Measurements from ENCODE around the gene ACSF2.
"Not testable (repeated sequence)": the region's sequence is repeated elsewhere in the genome, so short reads cannot be mapped to it uniquely, and the experiment has no call there.

The ACSF2 gene

DNA sequence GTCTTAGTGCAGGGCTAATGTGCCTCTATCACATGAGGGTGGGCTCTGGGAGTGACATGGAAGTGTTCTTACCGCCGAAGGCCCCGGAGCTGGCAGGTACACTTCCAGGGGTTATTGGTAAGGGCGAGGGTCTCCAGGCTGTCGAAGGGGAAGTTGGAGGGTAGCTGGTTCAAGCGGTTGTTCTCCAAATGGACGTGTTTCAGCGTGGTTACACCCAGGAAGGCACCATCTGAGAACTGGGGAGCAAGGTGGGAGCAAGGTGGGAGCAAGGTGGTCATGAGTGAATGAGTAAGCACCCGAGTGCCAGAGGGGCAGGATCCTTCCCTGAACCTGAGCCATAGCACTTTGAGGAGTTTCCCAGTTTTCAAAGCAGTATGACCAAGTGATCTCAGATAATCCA is 39.6 kb downstream of the ACSF2 start:
- DNase-seq = no peak

DNA sequence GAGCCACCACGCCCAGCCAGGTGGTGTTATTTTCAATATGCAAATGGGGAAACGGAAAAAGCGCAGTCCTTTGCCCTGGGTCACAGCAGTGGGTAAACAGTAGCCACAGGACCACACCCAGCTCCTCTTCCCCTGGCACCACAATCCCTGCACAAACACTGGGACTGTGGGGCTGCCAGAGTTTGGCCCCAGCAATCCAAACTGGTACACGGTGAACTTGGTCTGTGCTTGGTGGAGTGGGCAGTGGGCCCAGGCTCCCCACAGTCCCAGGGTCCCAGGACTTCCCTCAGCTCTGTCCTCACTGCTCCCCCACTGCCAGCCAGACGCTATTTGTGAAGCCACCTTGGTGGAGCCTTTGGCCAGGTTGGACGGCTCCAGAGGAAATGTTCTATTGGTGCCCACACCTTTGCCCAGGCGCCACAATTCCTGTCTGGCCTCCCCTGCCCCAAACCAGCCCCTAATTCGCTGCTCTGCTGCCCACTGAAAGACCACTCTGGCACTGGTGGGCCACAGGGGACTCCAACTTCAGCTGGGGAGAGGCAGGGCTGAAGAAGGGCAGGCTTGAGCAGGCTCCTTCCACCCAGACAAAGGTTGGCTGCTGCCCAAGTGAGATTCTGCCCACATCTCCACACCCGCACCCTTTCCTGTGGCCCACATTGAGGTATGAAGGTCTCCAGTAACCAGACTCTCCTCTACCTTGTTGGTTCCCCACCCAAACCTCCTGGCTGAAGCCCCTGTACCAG is 40.5 kb downstream of the ACSF2 start:
- DNase-seq = no peak

DNA sequence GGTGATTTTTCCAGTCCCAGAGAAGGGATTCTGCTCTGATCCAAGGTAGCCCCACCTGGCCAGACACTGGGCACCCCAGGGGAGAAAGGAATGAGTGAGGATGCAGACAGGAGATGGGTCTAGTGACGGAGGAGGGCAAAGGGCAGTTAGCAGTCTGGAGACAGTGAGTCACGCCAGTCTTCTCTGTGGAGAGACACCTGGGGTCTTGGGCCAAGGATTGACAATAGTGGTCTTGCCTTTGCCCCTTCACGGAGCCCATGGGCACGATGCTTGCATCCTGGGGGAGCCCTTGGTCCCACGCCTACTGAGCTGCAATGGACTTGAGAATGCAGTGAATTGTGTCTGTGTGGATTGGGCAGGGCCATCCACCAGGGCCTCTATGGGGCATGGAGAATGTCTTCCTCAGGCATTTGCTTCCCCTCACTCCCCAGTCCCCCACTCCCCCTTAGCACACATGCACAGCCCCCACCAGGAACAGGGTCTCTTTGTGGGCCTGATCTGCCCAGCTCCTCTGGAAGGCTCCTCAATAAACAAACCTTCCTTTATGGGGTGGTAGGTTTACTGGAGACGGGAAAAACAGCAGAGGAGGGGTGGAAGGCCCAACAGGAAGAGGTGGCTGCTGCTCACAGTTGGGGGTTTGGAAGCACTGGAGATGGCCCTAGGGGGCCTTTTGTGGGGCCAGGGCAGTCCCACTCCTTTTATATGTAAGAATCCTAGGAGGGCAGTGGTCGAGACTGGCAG is 41.3 kb downstream of the ACSF2 start:
- no peak for DNase-seq

DNA sequence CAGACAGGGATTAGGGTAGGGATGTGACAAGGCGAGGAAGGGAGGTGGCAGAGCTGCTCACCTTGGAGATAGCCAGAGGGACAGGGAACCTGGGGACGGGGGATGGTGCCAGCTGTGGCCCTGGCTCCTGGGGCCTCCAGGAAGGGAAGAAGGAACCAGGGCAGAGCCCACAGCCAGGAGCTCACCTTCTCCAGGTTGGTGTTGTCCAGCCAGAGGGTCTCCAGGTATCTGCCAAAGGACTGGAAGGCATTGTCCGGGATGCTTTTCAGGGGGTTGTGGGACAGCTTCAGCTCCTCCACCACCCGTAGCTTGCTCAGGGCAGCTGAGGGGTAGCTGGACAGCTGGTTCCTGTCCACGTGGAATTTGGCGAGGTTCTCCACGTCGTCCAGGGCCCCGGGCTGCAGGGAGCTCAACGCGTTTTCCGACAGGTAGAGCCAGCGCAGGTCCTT is 41.9 kb downstream of the ACSF2 start:
- DNase-seq = no peak

DNA sequence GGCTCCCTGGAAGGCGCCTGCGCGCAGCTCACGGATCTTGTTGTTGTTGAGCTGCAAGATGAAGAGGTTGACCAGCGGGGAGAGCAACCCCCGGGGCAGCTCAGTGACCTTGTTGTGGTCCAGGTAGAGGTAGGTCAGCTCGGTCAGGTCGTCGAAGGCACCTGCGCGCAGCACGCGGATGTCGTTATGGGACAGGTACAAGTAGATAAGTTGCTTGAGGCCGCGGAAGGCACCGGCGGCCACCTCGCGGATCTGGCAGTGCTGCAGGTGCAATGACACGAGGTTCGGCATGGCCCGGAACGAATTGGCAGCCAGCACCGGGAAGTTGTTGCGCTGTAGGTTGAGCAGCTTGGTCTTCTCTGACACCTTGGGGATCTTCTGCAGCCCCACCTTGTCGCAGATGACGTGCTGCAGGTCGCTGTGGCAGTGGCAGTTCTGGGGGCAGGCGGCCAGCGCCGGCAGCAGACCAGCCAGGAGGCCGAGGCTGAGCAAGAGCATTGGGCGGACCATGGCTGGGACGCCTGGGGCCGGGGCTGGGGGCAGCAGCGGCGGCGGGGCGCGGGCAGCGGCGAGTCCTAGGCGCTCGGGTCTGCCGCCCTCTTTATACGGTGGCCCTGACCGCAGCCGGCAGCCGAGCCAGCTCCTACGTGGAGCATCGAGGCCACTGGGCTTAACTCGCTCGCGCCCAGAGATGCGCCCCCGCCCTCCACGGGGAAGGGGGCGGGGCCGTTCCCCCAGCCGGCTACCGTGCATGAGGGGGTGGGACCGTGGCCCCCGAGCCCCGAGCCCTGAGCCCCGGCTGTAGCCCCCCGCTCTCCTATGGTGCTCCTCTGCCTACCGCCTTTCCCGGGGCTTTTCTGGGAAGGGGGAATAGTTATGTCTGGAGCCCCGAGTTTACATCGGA is 42.5 kb downstream of the ACSF2 start, which contains the start of gene CHAD:
TSS of gene CHAD (minus strand) at position 577 of the 904 bp plus-strand sequence. CDS start at position 510, 67 bp downstream.
- DNase-seq = no peak

DNA sequence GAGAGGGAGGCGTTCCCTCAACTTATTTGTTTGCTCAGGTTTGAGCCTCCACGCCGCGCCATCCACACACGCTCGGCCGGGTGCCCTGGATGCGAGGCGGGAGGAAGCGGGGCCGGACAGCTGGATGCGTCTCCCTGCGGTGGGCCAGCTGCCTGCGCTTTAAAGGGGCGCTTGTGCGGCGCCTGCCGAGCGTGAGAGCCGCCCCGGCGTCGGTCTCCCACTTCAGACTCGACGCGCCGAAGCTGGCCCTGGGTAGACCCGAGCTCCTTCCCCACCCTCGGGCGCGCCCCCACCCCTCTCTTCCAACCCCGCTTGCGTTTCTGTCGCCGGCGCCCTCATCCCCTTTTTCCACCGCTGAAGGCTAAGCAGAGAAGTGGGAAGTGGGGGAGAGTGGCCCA is 43.2 kb downstream of the ACSF2 start:
- no peak for DNase-seq

DNA sequence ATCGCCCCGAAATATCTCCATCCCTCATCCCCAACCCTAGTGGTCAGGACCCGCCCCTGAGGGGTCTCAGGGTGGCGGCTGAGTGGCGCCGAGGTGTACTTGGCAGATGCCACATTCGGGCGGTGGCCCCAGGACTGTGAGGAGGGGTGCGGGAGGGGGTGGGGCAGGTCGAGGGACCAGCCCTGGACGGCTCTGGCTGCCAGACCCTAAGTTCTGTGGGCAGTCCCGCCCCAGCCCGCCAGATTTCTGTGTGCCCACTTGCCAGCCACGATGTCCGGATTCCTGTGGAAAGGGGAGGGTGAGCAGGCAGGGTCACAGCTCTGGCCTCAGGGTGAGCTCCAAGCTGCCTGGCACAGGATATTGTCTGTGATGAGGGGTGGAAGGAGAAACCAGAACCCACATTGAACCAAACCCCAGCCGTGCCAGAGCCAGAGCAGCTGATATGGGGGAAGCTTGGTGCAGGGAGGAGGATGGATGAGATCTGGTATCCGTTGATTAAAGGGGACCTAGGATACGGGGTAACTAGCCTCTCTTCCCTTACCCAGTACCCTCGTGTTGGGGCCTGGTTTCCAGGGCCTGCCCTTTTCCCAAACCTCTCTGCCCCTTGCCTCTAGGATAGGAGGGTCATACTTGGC is 43.8 kb downstream of the ACSF2 start:
- DNase-seq = no peak

DNA sequence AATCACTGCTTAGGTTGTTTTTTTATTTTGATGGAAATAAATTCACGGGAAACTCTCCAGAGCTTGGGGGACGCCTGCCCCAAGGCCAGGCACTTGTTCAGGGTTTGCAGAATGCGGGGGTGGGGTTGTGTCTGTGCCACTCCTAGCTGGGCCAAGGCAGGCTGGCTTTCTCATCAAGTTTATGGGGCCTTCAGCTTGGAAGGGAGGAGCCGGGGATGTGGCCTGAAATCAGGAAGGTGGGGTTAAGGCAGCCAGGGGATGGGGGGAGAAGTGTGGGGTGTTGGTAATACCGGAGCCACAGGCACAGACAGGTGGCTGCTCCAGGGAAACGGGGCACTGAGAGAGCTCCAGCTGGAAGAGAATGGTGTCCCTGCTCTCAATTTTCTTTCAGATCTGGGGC is 44.4 kb downstream of the ACSF2 start:
- no peak for DNase-seq

DNA sequence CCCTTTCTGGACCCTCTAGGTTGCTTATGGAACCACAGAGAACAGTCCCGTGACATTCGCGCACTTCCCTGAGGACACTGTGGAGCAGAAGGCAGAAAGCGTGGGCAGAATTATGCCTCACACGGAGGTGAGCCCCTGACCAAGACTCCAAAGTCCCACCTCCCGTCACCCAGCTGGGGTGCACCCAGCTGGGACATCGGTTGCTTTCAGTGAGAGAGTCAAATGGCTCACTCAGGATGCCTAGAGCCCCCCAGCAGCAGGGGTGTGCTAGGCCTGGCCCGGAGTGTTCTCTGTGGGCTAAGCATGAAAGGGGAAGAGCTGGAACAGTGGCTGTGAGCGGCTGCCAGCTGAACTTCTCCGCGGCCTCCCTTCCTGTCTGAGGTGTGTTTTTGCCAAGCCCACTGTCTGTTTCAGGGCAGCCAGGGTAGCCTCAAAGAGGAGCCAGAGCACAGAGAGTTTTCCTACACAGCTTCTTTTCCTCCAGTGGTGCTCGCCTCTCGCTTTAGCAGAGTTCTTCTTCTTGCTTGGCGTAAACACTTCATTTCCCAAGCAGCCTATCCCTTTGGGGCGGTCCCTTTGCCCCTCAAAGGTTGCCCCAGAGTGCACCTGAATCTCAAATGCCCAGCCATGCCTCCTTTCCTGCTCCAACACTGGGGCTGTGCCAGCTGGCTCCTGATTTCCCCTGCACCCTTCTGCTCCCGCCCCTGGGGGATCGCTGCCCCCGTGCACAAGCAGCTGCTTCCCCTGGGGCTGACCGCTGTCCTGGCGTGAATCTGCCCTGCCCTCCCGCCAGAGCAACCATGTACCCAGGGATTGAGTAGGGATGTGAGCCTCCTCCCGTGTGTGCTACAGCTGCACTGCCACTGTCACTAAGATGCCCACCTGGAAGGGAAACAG is 45.2 kb downstream of the ACSF2 start:
- no peak for DNase-seq

DNA sequence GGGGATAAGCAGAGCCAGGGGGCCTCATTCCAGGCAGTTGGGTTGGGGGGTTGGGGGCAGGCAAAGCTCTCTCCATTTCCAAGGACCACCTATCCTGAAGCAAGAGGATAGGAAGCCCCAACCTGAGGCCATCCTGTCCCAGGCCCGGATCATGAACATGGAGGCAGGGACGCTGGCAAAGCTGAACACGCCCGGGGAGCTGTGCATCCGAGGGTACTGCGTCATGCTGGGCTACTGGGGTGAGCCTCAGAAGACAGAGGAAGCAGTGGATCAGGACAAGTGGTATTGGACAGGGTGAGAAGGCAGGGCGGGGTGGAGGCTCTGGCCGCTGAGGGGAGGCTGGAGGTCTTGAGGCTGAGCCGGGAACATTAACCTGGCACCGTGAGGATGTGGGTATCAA is 46.3 kb downstream of the ACSF2 start:
- DNase-seq = no peak

DNA sequence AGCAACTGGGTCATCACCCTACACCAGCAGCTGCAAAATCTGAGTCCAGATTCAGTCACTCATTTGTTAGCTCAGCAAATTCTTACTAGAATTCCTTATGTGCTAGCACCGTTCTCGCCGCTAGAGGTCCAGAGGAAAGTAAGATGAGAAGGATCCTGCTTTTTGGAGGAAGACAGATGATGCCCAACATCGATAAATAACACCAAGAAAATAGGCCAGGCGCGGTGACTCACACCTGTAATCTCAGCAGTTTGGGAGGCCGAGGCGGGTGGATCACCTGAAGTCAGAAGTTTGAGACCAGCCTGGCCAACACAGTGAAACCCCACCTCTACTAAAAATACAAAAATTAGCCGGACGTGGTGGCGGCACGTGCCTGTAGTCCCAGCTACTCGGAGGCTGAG is 46.7 kb downstream of the ACSF2 start:
- not testable (repeated sequence) for DNase-seq

DNA sequence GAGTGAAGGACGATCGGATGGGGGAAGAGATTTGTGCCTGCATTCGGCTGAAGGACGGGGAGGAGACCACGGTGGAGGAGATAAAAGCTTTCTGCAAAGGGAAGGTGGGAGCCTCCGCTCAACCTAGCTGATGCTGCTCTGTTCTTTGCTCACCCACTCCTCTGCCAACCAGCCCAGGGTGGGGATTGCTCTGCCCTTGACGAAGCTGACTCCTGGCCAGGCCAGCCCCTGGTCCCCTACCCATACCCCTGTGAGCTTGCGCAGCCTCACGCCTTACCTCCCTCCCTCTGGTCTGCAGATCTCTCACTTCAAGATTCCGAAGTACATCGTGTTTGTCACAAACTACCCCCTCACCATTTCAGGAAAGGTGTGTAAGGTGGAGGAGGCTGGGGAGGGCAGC is 47.9 kb downstream of the ACSF2 start:
- DNase-seq = no peak

DNA sequence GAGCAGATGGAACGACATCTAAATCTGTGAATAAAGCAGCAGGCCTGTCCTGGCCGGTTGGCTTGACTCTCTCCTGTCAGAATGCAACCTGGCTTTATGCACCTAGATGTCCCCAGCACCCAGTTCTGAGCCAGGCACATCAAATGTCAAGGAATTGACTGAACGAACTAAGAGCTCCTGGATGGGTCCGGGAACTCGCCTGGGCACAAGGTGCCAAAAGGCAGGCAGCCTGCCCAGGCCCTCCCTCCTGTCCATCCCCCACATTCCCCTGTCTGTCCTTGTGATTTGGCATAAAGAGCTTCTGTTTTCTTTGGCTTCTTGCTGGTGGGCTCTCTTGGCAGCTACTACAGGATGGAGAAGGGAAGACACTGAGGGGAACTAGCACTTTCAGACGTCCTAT is 48.5 kb downstream of the ACSF2 start:
- DNase-seq = no peak

DNA sequence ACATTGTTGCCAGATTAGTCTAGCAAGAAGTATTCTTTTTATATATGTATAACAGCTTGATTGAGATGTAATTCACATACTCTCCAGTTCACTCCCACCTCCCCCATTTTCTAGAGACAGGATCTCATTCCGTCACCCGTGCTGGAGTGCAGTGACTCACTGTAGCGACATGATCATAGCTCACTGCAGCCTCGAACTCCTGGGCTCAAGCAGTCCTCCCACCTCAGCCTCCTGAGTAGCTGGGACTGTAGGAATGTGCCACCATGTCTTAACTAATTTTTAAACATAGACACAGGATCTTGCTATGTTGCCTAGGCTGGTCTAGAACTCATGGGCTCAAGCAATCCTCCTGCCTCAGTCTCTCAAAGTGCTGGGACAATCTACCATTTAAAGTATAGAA is 49.3 kb downstream of the ACSF2 start:
- no peak for DNase-seq

DNA sequence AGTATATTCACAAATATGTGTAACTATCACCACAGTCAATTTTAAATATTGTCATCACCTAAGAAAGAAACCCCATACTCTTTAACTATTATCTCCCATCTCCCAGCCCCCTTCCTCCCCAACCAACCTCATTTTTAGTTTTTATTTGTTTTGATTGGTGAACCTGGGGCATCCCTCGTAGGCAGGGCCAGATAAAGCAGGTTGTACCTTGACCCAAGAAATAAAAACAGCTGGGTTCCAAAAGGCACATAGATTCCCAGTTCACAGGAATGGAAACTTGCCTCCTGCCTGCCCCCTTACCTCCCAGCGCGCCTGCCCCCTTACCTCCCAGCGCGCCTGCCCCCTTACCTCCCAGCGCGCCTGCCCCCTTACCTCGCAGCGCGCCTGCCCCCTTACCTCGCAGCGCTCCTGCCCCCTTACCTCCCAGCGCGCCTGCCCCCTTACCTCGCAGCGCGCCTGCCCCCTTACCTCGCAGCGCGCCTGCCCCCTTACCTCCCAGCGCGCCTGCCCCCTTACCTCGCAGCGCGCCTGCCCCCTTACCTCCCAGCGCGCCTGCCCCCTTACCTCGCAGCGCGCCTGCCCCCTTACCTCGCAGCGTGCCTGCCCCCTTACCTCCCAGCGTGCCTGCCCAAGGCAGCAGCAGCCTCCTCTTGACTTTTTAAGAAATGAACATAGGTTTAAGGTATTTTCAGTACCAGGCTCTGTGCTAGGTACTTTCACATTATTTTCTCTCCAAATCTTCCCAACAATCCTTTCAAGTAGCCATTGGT is 49.9 kb downstream of the ACSF2 start:
- DNase-seq = not testable (repeated sequence)

DNA sequence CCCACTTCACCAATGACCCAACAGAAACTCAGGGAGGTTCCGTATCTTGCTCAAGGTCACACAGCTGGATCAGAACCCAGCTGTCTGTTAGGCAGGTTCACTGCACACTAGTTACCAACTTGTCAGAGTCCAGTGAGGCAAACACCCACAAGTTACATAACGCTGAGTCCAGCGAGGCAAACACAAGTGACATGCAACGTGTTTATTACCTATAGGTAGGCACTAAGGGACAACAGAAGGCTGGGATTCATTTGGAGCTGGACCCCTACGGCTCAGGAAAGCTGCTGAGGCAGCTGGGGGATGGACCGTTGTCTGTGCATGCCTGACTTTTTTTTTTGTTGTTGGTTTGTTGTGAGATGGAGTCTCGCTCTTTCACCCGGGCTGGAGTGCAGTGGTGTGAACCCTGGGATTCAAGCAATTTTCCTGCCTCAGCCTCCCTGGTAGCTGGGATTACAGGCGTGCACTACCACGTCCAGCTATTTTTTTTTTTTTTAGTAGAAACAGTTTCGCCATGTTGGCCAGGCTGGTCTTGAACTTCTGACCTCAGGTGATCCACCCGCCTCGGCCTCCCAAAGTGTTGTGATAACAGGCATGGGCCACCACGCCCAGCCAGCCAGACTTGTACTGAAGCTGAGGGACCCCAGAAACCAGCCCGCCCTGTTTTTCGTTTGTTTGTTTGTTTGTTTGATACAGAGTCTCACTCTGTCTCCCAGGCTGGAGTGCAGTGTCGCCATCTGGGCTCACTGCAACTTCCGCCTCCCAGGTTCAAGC is 50.7 kb downstream of the ACSF2 start:
- DNase-seq = no peak

DNA sequence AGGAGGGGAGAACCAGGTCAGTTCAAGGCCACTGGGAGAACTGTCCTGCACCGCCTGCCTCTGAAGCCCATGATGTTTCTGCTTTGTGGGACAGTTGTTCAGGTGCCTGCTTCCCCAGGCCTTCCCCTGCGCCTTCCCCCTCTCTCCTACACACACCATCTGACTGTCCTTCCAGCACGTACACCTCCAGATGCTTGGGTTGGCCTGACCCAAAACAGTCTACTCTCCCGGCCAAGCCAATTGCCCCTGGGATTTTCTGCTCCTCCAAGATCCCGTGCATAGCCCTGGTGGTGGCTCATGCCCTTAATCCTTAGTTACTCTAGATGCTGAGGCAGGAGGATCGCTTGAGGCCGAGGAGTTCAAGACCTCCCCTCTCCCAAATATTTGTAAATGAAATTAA is 52.0 kb downstream of the ACSF2 start:
- DNase-seq = no peak

DNA sequence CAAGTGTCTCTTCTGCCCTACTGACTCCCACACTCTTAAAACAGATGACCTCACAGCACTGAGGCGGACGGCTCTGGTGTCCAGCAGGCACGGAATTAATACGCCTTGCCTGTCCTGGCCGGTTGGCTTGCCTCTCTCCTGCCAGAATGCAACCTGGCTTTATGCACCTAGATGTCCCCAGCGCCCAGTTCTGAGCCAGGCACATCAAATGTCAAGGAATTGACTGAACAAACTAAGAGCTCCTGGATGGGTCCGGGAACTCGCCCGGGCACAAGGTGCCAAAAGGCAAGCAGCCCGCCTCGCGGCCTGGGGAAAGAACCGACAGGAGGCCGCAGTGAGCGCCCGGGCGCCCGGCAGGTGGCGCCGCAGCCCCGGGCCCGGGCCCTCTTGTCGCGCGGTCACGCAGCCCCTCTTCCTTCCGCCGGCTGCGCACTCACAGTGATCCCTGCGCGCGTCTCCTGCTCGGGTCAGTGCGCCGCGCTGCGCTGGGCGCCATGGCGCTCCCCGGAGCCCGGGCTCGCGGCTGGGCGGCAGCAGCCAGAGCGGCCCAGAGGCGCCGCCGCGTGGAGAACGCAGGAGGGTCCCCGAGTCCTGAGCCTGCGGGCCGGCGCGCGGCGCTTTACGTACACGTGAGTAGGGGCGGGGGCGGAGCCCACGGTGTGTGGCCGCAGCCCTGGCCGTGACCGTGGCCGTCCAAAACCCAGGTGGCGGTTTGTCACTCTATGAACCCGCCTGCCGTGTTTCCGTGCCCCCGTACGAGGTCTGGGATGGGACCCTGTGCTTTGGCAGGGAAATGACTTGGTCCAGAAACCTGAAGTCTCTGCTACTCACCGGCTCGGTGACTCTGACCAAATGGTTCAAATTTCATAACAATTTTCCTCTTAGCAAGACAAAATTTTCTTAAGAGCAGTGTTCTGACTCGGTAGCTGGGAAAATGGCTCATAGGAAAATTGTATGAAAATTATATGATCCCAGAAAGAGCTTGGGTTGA is 52.7 kb downstream of the ACSF2 start, which contains the start of gene RSAD1:
TSS of gene RSAD1 (plus strand) at position 470 of the 991 bp plus-strand sequence. CDS start at position 495, 25 bp downstream.
- DNase-seq = peak; percentile 84

All from NCI-H1694 treated with DMSO at 0.1 percent for 48 hours (cell line).